ENCODE data around the gene H2BW1.
"Not testable (repeated sequence)": the region's sequence is repeated elsewhere in the genome, so short reads cannot be mapped to it uniquely, and the experiment has no call there.

Gene H2BW1, protein sequence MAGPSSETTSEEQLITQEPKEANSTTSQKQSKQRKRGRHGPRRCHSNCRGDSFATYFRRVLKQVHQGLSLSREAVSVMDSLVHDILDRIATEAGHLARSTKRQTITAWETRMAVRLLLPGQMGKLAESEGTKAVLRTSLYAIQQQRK

DNA sequence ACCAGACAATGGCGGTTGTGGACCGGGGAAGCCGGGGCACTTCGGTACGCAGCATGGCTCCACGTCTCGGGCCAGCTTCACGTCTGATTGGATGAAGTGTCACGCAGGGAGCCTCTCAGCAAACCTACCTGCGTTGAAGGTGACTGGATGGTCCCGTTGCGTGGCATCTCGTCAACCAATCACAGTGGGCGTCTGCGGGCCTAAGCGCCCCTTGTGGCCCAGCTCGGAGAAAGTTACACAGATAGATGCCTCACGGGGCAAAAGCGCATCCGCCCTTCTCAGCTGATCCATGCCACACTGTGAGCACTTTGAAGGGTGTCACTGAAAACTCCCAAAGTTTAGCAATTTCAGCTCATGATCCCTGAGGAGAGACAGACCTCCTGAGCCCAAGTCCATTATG is at the start of gene H2BW1:
H2BW1 (minus strand) TSS at position 103 of the 400 bp plus-strand sequence. CDS start 132 bp downstream, outside the sequence.
- DNase-seq, result no peak

DNA sequence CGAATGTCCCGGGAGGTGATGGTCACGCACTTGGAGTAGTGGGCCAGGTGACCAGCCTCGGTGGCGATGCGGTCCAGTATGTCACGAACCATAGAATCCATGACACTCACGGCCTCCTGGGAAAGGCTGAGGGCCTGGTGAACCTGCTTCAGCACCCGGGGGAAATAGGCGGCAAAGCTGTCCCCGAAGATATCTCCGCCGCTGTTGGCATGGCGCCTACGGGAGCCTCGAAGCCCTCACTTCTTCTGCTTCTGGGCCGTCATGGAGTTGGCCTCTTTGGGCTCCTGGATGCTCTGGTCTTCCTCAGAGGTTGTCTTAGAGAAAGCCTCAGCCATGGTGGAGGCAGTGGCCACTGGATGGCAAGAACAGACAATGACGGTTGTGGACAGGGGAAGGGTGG is 49.1 kb upstream of the H2BW1 start:
- not testable (repeated sequence) for DNase-seq

DNA sequence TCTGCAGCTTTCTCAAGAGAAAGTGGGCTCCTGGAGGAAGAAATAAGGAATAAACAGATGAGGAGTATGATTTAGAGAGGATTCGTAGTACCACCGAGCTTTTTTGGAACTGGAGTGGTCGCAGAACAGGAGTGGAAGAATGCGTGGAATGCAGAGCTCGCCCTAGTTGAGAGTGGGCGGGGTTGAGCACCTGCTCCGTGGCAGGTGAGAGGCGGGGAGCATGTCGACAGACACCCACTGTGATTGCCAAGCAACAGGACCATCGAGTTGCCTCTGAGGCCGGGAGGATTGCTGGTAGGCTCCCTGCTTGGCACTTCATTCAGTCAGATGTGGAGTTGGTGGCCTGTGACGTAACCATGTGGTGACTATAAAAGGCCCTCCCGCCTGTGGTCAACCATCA is 41.4 kb upstream of the H2BW1 start:
- not testable (repeated sequence) for DNase-seq

DNA sequence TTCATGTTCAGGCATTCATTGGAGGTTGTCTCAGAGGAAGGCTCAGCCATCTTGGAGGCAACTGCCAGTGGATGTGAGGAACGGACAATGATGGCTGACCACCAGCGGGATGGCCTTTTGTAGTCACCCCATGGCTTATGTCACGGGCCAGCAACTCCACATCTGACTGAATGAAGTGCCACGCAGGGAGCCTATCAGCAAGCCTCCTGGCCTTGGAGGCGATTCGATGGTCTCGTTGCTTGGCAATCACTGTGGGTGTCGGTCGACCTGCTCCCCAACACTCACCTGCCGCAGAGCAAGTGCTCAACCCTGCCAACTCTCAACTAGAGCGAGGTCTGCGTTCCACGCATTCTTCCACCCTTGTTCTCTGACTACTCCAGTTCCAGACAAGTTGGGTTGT is 33.7 kb upstream of the H2BW1 start:
- no peak for DNase-seq

DNA sequence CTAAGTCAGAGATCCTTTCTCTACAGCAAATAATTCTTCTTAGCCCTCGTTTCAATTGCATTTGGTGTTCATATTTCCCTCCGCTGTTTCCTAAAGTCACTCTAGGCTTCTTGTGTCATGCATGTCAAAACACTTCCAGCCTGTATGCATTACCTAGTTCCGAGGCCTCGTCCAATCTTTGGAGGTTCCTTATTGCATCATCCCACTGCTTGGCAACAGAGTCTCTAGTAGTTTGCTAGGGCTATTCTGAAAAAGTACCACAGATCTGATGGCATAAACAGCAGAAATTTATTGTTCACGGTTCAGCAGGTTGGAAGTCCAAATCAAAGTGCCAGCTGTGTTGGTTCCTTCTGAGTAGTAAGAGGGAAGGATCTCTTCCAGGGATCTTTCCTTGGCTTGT is 32.1 kb upstream of the H2BW1 start:
- DNase-seq, result no peak

DNA sequence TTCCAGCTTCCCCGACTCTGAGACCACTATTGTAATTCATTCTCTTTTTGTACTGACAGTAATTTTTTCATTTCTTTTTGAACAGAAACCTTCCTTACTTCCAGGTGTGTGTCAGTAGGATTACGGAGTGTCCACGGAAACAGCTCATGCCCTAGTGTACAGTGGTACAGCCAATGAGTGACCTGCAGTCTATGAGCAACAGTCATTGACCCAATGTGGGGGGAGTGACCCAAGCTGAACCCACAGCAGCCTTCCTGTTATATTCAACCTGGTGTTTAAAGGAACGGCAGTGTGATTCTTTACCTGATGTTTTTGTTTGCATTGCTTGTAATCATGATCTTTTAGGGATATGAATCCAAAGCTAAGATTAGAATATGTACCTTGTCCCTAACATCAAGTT is 27.5 kb upstream of the H2BW1 start:
- DNase-seq, result no peak

DNA sequence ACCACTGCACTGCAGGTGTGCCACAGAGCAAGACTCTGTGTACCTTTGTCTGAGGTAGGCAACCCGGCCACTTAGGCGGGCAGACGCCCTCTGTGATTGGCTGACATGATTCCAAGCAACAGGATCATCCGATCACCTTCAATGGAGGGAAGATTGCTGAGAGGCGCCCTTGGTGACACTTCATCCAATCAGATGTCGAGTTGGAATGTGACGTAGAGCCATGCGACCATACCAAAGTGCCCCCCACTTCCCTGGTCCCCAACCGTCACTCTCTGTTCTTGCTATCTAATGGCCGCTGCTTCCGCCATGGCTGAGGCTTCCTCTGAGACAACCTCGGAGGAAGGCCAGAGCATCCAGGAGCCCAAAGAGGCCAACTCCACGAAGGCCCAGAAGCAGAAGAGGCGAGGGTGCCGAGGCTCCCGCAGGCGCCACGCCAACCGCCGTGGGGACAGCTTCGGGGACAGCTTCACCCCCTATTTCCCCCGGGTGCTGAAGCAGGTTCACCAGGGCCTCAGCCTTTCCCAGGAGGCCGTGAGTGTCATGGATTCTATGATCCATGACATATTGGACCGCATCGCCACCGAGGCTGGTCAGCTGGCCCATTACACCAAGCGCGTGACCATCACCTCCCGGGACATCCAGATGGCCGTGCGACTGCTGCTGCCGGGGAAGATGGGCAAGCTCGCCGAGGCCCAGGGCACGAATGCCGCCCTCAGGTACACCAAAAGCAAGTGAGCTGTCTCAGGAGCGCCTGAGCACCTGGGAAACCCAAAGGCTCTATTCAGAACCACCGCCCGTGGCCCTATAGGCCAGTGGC is 26.4 kb upstream of the H2BW1 start, which contains the start of gene H2BW2:
H2BW2 (plus strand) TSS at position 268 of the 817 bp plus-strand sequence; CDS start at position 307, 39 bp downstream.
- no peak for DNase-seq

DNA sequence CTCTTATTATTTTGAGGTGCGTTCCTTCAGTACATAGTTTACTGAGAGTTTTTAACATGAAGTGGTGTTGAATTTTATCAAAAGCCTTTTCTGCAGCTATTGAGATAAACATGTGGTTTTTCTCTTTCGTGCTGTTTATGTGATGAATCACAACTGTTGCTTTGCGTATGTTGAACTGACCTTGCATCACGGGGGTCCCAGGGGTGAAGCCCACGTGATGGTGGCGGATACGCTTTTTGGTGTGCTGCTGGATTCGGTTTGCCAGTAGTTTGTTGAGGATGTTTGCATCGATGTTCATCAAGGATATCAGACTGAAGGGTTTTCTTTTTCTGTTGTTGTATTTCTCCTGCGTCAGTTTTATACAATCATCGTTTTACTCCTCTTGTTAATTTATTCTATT is 4.6 kb upstream of the H2BW1 start:
- no peak for DNase-seq

DNA sequence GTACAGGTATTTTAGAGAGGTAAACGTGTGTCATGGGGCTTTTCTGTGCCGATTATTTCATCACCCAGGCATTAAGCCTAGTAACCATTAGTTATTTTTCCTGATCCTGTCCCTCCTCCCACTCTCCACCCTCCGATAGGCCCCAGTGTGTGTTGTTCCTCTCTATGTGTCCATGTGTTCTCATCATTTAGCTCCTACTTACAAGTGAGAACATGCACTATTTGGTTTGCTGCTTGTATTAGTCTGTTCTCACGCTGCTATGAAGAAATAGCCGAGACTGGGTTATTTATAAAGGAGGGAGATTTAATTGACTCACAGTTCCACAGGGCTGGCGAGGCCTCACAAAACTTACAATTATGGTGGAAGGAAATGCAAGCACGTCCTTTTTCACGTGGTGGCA is 2.1 kb upstream of the H2BW1 start:
- not testable (repeated sequence) for DNase-seq

DNA sequence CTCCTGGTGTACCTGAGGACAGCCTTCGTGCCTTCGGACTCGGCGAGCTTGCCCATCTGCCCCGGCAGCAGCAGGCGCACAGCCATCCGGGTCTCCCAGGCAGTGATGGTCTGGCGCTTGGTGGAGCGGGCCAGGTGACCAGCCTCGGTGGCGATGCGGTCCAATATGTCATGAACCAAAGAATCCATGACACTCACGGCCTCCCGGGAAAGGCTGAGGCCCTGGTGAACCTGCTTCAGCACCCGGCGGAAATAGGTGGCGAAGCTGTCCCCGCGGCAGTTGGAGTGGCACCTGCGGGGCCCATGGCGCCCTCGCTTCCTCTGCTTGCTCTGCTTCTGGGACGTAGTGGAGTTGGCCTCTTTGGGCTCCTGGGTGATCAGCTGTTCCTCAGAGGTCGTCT is 350 bp downstream of the H2BW1 start:
- no peak for DNase-seq

DNA sequence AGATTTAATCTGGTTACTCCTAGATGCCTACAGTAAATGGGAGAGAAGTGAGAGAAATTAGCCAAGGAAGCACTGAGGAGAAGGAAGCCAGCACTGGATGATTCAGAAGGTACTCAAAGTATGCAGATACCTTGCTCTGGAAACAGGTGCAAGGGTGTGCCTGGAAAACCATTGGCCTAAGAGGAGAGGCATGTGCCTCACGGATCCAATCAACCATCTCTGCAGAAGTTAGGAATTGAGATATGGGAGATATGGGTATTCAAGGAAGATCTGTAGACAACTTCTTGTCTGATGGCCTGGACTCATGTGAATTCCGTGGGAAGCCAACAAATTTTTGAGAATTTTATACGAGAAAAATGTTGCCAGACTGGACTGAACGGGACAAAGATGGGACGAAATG is 4.7 kb downstream of the H2BW1 start:
- no peak for DNase-seq

DNA sequence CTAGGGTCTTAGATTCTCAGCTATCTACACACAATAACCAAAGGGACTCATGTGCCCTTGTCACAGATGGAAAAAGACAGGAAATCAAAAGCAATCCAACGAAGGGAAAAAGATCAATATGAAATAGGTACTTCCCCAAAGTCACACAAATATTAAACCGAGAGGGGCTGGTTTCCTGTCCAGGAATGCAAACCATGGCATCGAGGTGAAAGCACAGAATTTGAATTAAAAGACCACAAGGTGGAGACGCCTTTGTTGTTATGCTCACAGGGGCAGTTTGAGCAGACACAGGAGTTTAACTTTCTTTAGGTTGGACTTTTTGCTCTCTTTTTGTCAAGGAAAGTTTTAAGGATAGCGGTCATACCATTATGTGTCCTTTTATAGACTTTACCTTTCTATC is 14.3 kb downstream of the H2BW1 start:
- DNase-seq, result no peak

DNA sequence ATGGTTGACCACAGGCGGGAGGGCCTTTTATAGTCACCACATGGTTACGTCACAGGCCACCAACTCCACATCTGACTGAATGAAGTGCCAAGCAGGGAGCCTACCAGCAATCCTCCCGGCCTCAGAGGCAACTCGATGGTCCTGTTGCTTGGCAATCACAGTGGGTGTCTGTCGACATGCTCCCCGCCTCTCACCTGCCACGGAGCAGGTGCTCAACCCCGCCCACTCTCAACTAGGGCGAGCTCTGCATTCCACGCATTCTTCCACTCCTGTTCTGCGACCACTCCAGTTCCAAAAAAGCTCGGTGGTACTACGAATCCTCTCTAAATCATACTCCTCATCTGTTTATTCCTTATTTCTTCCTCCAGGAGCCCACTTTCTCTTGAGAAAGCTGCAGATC is 30.0 kb downstream of the H2BW1 start:
- not testable (repeated sequence) for DNase-seq

DNA sequence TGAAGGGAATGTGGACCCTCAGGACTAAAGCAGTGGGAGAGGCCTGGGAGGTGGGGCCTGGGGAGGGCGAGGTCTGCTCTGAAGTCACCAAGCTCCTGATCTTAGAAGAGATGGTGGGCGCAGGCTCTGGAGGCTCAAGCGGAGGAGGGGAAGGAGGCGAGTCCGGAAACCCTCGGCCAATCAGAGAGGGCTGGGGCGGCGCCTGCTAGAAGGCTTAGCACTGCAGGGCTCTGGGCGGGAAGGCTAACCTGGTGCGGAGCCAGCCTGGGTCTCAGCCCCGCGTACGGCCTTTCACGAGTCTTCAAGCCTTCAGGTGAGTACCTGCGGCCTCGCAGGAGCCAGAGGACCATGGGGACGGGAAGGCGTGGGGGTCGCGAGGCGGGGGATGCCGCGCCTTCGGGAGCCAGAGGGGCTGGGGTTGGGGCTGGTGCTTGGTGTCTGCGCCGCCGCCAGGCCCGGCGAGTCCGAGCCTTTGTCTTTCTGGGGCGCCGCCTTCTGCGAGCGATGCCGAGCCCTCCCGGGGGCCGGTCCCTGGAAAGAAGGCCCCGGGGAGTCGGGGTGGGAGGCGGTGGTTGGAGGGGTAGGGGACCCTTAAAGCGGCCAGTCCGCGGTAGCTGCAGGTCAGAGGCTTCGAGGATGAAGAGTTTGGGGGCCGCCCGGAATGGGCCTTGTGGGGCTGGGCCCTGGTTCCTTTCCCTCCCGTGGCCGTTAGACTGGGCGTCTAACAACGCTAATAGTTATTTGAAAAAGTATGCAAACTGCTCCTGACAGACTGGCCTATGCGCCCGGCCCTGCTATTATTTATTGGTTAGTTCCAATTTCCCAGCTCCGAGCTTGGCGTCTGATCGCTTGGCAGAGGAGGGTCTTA is 50.9 kb downstream of the H2BW1 start, which contains the start of gene TMSB15B:
TMSB15B (plus strand) TSS at position 217 of the 868 bp plus-strand sequence.
- DNase-seq, result not testable (repeated sequence)
